ENCODE measurements around the gene ZNF492.
"Not testable (repeated sequence)": the region's sequence is repeated elsewhere in the genome, so short reads cannot be mapped to it uniquely, and the experiment has no call there.

The ZNF492 gene

GRCh38 chr19:22633706-22634449 lies at the start of gene ZNF492:
Gene ZNF492, plus strand, starts transcription at chr19:22634324. Its CDS starts 19,076 bp downstream, at chr19:22653400.
- peak; percentile 69 for DNase-seq (ENCODE audit: low read depth)

GRCh38 chr19:22595422-22595821 lies 38.7 kb upstream of the ZNF492 start:
- no peak for DNase-seq (ENCODE audit: low read depth)

GRCh38 chr19:22595918-22596341 lies 38.2 kb upstream of the ZNF492 start:
- DNase-seq (ENCODE audit: low read depth): no peak

DNA sequence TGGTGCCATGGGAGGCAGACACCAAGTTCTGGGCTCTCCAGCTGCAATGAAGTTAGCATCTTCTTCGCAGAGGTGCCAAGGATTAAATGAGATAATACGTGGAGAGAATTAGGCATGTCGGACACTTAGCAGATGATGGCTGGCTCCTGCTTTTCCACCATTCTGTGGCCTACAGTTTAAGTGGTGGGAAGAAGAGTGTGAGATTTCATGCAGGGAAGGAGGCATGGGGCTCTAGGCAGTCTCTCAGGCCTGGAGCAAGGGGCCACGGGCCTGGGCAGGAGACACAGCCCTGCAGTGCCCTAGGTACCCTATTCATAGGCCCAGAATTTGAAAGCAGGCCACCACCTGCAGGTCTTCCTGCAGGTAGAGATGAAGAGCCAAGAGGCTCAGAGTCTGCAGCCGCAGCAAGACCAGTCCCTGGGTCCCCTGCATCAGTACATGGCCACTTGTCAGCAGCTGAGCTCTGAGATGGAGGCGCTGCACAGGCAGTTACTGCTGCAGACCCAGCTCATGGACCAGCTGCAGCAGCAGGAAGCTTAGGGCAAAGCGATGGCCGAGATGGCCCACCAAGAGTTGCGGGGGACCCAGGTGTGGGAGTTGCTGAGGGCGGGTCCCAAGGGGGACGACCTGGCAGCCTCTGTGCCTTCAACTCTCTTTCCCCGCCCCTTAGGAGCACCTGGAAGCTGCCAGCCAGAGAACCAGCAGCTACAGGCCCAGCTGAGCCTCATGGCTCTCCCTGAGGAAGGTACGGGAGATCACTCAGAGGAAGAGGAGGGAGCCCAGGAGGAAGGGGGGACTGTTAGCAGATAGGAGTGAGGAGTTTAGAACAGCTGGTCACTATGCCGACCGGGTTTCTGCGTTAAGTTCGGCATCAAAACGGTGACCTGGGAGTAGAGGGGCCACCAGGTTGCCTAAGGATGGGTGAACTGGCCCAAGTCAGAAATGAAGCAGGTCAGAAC lies 33.2 kb upstream of the ZNF492 start:
- no peak for DNase-seq (ENCODE audit: low read depth)

GRCh38 chr19:22601906-22602630 lies 32.1 kb upstream of the ZNF492 start:
- no peak for DNase-seq (ENCODE audit: low read depth)

- DNase-seq (ENCODE audit: low read depth): no peak
Observed at GRCh38 chr19:22602631-22603272, 31.4 kb upstream of the ZNF492 start.

- DNase-seq (ENCODE audit: low read depth): no peak
Observed at GRCh38 chr19:22603518-22604440, 30.3 kb upstream of the ZNF492 start.

- no peak for DNase-seq (ENCODE audit: low read depth)
Observed at GRCh38 chr19:22604571-22605274, 29.4 kb upstream of the ZNF492 start.

GRCh38 chr19:22605275-22606211 lies 28.6 kb upstream of the ZNF492 start:
- no peak for DNase-seq (ENCODE audit: low read depth)

GRCh38 chr19:22606212-22606553 lies 27.9 kb upstream of the ZNF492 start:
- no peak for DNase-seq (ENCODE audit: low read depth)

DNA sequence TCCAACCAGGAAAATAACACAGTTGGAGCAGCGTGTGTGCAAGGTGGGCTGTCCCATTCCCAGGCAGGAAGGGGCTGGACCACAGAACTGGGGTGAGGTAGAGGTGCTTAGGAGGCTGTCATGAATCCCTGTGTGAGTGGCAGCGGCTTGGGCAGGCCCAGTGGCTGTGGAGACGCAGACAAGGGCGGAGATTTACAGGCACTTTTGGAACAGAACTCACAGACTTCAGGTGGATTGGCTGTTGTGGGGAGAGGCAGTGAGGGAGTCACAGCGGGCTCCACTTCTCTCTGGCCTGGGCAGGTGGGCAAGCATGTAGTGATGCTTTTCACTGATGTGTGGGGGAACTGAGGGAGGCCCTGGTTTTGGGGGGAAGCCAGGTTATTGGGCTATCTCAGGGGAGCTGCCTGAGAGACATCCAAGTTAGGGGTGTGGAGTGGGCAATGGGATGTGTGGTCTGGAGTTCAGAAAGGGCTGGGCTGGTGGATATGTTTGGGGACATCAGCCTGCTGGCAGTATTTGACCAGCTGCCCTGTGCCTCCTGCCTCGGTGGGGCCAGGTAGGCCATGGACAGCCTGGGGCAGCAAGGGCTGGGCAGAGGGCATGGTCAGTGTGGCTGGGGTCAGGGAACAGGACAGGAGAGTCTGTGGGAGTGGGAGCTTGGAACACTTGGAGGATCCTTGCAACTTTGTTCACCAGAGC lies 27.0 kb upstream of the ZNF492 start:
- DNase-seq (ENCODE audit: low read depth): no peak

DNA sequence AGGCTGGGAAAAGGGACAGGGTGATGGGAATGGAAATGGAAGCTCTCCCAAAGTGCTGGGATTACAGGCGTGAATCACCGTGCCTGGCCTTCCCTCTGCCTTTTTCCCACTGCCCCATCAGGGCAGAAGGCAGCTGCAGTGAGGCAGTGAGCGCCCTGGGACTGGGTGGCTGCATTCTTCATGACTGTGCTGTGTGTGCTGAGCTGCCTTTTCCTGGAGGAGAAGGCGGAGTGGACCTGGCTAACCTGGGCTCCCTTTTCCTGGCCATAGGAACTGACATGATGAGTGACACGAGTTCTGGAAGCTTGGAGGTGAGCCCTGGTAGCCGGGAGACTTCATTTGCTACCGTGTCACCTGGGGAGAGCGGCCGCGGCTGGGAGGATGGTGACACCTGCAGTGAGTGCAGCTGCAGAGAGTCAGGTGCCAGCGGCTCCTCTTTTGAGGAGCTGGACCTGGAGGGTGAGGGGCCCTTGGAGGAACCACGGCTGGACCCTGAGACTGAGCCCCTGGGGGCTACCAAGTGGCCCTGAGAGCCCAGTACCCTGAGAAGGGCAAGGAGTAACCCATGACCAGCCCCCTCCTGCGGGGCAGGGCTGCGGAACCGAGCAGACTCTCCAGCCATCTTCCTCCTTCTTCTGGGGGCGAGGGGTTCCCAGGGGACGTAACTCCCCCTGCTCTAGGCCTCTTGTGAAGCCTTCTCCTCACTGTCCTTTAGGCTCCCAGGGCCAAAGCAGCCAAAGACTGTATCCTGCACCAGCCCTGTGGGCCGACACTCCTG lies 26.3 kb upstream of the ZNF492 start:
- no peak for DNase-seq (ENCODE audit: low read depth)

GRCh38 chr19:22608441-22608840 lies 25.7 kb upstream of the ZNF492 start:
- DNase-seq (ENCODE audit: low read depth): no peak

DNA sequence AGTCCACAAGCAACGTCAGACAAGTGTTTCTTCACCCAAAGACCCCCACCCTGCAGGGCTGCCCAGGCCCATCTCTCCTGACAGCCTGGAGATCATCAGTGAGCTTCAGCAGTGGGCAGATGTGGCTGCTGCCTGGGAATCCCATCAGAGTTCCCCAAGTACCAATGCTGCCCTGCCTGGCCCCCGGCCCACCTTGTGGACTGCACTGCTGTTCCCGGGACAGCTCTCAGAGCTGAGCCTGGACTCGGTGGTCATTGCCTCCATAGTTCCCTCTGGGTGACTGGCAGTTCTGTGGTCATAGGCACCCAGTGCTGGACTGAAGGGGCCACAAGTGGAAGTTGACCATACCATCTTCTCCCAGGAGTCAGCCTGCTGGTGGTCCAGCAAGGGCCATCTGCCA lies 24.5 kb upstream of the ZNF492 start:
- DNase-seq (ENCODE audit: low read depth): no peak

- no peak for DNase-seq (ENCODE audit: low read depth)
Observed at GRCh38 chr19:22610121-22610520, 24.0 kb upstream of the ZNF492 start.

- no peak for DNase-seq (ENCODE audit: low read depth)
Observed at GRCh38 chr19:22612316-22612715, 21.8 kb upstream of the ZNF492 start.

- DNase-seq (ENCODE audit: low read depth): no peak
Observed at GRCh38 chr19:22616659-22617058, 17.5 kb upstream of the ZNF492 start.

DNA sequence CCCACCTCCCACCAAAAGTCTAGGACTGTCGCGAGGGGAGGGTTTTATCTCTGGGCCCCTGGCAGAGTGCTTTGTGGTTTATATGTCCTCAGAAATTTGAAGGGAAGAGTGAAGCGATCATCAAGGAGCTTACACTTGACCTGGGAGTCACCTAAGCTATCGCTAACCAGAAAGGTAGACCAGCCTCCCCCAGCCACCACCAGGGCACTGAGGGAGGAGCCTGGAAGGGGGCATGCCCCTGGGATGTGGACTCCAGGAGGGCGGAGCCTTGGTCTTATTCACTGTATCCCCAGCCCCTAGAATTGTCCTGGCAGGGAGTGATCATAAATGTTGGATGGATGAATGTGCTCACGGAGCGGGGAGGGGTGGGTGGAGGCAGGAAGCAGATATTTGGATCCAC lies 16.9 kb upstream of the ZNF492 start:
- DNase-seq (ENCODE audit: low read depth): not testable (repeated sequence)

All from GM04504 (cell line).